GM18951 (cell line): ENCODE measurements around the gene FAM20A.

Source experiments
- POLR2A ChIP-seq: IDR thresholded peaks from 4 replicates; pipeline ENCODE4 v1.6.1; 2011; ENCODE audit warnings: mild to moderate bottlenecking; ENCODE audit not compliant: insufficient read length, insufficient read depth; ENCODE audit errors: extremely low read depth
- in situ Hi-C: fragments of 300-500 bp; cut with MboI; formaldehyde crosslinking; loops from one replicate; pipeline ENCODE4 v1.12.0; 2022; ENCODE audit warnings: low sequenced_read_pairs, mixed read lengths, inconsistent platforms; ENCODE audit not compliant: unreplicated experiment

FAM20A gene

GRCh38 chr17:68560966-68561720 lies 40.0 kb downstream of the FAM20A start:
- no peak for TF ChIP-seq POLR2A
- in situ Hi-C loops = no loop called here

- TF ChIP-seq POLR2A = no peak
- in situ Hi-C loops = no loop called here
These were observed 41.9 kb downstream of the FAM20A start for GRCh38 chr17:68559316-68559715.

- in situ Hi-C loops = no loop called here
- TF ChIP-seq POLR2A = no peak
These were observed 44.6 kb downstream of the FAM20A start for GRCh38 chr17:68556551-68556950.

GRCh38 chr17:68544111-68544915 lies 56.9 kb downstream of the FAM20A start:
- no peak for TF ChIP-seq POLR2A
- in situ Hi-C loops = loop anchor here (25.0 kb wide), 1 partner anchor 693 kb away; the partner anchor contains the start of gene ABCA10

GRCh38 chr17:68542698-68543463 lies 58.3 kb downstream of the FAM20A start:
- in situ Hi-C loops = loop anchor here (25.0 kb wide), 1 partner anchor 694 kb away; the partner anchor contains the start of gene ABCA10
- no peak for TF ChIP-seq POLR2A

- TF ChIP-seq POLR2A = no peak
- in situ Hi-C loops = loop anchor here (25.0 kb wide), 1 partner anchor 695 kb away; the partner anchor contains the start of gene ABCA10
These were observed 59.4 kb downstream of the FAM20A start for GRCh38 chr17:68541816-68542215.

- no peak for TF ChIP-seq POLR2A
- in situ Hi-C loops = loop anchor here (25.0 kb wide), 1 partner anchor 696 kb away; the partner anchor contains the start of gene ABCA10
These were observed 60.2 kb downstream of the FAM20A start for GRCh38 chr17:68540981-68541380.

GRCh38 chr17:68539548-68540467 lies 61.4 kb downstream of the FAM20A start:
- in situ Hi-C loops = loop anchor here (25.0 kb wide), 1 partner anchor 697 kb away; the partner anchor contains the start of gene ABCA10
- TF ChIP-seq POLR2A = no peak

- in situ Hi-C loops = loop anchor here (25.0 kb wide), 1 partner anchor 701 kb away; the partner anchor contains the start of gene ABCA10
- TF ChIP-seq POLR2A = no peak
These were observed 65.2 kb downstream of the FAM20A start for GRCh38 chr17:68535922-68536321.

- in situ Hi-C loops = loop anchor here (25.0 kb wide), 1 partner anchor 703 kb away; the partner anchor contains the start of gene ABCA10
These were observed 66.5 kb downstream of the FAM20A start for GRCh38 chr17:68534695-68535088.

GRCh38 chr17:68533887-68534694 lies 67.1 kb downstream of the FAM20A start:
- TF ChIP-seq POLR2A = no peak
- in situ Hi-C loops = loop anchor here (25.0 kb wide), 1 partner anchor 703 kb away; the partner anchor contains the start of gene ABCA10

More at GRCh38 chr17:68534695-68535088, 66.5 kb downstream of the FAM20A start:
- no peak for TF ChIP-seq POLR2A
